GM23338 (cell line): ENCODE data around the gene MIF. TPM values are rescaled to one million over a fixed set of nuclear protein-coding genes. Genes with fewer than 3 reads are reported as not detected.

ENCODE experiments used
- ATAC-seq: fragments of 200-7000 bp; cut with Tn5 transposase; 3 replicates; pipeline ENCODE4 v1.9.1; 2020
- DNase-seq: peaks from one replicate; pipeline ENCODE4 v3.0.0-alpha.2; 2015; ENCODE audit warnings: low spot score
- H2AFZ ChIP-seq: fragments of 200-600 bp; sonication (generic); 2 replicates; pipeline ENCODE4 v1.8.0; 2016; ENCODE audit warnings: antibody characterized with exemption, mild to moderate bottlenecking, moderate library complexity
- H3F3A ChIP-seq: fragments of 200-600 bp; sonication (generic); replicated peaks from 2 replicates; pipeline ENCODE4 v1.8.0; 2017; ENCODE audit warnings: antibody characterized with exemption, mixed run types, low read depth
- H3K27ac ChIP-seq: fragments of 200-600 bp; sonication (generic); 2 replicates; pipeline ENCODE4 v1.6.1; 2016; ENCODE audit warnings: low read depth
- H3K27me3 ChIP-seq: fragments of 200-600 bp; sonication (generic); 2 replicates; pipeline ENCODE4 v1.8.0; 2016; ENCODE audit warnings: mild to moderate bottlenecking, mixed run types, moderate library complexity; ENCODE audit not compliant: insufficient read depth
- H3K36me3 ChIP-seq: fragments of 200-600 bp; sonication (generic); 2 replicates; pipeline ENCODE4 v1.8.0; 2016; ENCODE audit warnings: mild to moderate bottlenecking; ENCODE audit not compliant: insufficient read depth
- H3K4me1 ChIP-seq: fragments of 200-600 bp; sonication (generic); 2 replicates; pipeline ENCODE4 v1.8.0; 2016; ENCODE audit warnings: mild to moderate bottlenecking, moderate library complexity; ENCODE audit not compliant: insufficient read depth
- H3K4me2 ChIP-seq: fragments of 200-600 bp; sonication (generic); 2 replicates; pipeline ENCODE4 v1.7.1; 2017; ENCODE audit warnings: mixed run types
- H3K4me3 ChIP-seq: fragments of 200-600 bp; sonication (generic); 2 replicates; pipeline ENCODE4 v1.6.1; 2016; ENCODE audit warnings: mixed run types
- H3K79me2 ChIP-seq: fragments of 200-600 bp; sonication (generic); replicated peaks from 2 replicates; pipeline ENCODE4 v1.8.0; 2017; ENCODE audit warnings: mild to moderate bottlenecking; ENCODE audit not compliant: insufficient read depth
- H3K9me2 ChIP-seq: fragments of 200-600 bp; sonication (generic); 2 replicates; pipeline ENCODE4 v1.8.0; 2017; ENCODE audit not compliant: insufficient read depth
- H4K20me1 ChIP-seq: fragments of 200-600 bp; sonication (generic); replicated peaks from 2 replicates; pipeline ENCODE4 v1.8.0; 2017; ENCODE audit warnings: mild to moderate bottlenecking; ENCODE audit not compliant: insufficient read depth
- H3K27ac Mint-ChIP-seq: 2 replicates; pipeline ENCODE4 v1.8.0; 2020; ENCODE audit warnings: inconsistent platforms, mild to moderate bottlenecking, moderate library complexity, mixed read lengths
- H3K27me3 Mint-ChIP-seq: 3 replicates; pipeline ENCODE4 v1.8.0; 2022; ENCODE audit warnings: low read depth, mild to moderate bottlenecking, moderate library complexity, mixed read lengths, inconsistent platforms; ENCODE audit not compliant: insufficient read depth, poor library complexity
- H3K36me3 Mint-ChIP-seq: 3 replicates; pipeline ENCODE4 v1.8.0; 2021; ENCODE audit warnings: low read depth, mild to moderate bottlenecking, inconsistent platforms, moderate library complexity, mixed read lengths
- H3K4me1 Mint-ChIP-seq: 3 replicates; pipeline ENCODE4 v1.8.0; 2020; ENCODE audit warnings: mild to moderate bottlenecking, inconsistent platforms, mixed read lengths
- H3K4me3 Mint-ChIP-seq: 3 replicates; pipeline ENCODE4 v1.8.0; 2021; ENCODE audit warnings: moderate library complexity, mild to moderate bottlenecking, inconsistent platforms, mixed read lengths
- H3K9me3 Mint-ChIP-seq: 3 replicates; pipeline ENCODE4 v1.8.0; 2020; ENCODE audit warnings: moderate library complexity, mild to moderate bottlenecking, inconsistent platforms, mixed read lengths
- CREB1 ChIP-seq: fragments of 250-450 bp; sonication (Bioruptor Pico); IDR thresholded peaks from 2 replicates; pipeline ENCODE4 v1.5.0; 2020; ENCODE audit warnings: low read depth, mild to moderate bottlenecking, moderate library complexity
- EZH2phosphoT487 ChIP-seq: fragments of 200-600 bp; sonication (generic); IDR thresholded peaks from one replicate; pipeline ENCODE4 v1.8.1; 2018; ENCODE audit warnings: antibody characterized with exemption; ENCODE audit not compliant: unreplicated experiment
- NANOG ChIP-seq: IDR thresholded peaks from 2 replicates; pipeline ENCODE4 v1.6.1; 2016; ENCODE audit warnings: antibody characterized with exemption, borderline replicate concordance
- POLR2AphosphoS5 ChIP-seq: IDR thresholded peaks from 2 replicates; pipeline ENCODE4 v1.6.1; 2016; ENCODE audit warnings: antibody characterized with exemption, low read depth
- STAT1 ChIP-seq: IDR thresholded peaks from one replicate; pipeline ENCODE4 v1.6.1; 2016; ENCODE audit warnings: antibody characterized with exemption; ENCODE audit not compliant: unreplicated experiment
- polyA plus RNA-seq: library from polyadenylated mRNA; unstranded; fragments of >200 nt; fragmentation: Nextera tagmentation; extraction: Ambion mirVana; gene quantifications from 2 replicates; pipeline ENCODE4 v1.2.1, GENCODE V29; 2016
- total RNA-seq: library from RNA; depleted of rRNA; stranded (reverse); fragments of >200 nt; shearing (Covaris generic); gene quantifications from 2 replicates; pipeline ENCODE4 v1.2.3, GENCODE V29; 2014
- TF ChIP-seq, protein P1 (sequence below): IDR thresholded peaks from 2 replicates; pipeline ENCODE4 v1.6.1; 2016; ENCODE audit warnings: antibody characterized with exemption
- TF ChIP-seq, protein P2 (sequence below): fragments of 250-450 bp; sonication (Bioruptor Pico); IDR thresholded peaks from 2 replicates; pipeline ENCODE4 v1.5.0; 2020; ENCODE audit warnings: mild to moderate bottlenecking, moderate library complexity

MIF gene
- total and polyA plus RNA-seq, 2 experiments from 2014 or later: 800 to 5,205 TPM

DNA sequence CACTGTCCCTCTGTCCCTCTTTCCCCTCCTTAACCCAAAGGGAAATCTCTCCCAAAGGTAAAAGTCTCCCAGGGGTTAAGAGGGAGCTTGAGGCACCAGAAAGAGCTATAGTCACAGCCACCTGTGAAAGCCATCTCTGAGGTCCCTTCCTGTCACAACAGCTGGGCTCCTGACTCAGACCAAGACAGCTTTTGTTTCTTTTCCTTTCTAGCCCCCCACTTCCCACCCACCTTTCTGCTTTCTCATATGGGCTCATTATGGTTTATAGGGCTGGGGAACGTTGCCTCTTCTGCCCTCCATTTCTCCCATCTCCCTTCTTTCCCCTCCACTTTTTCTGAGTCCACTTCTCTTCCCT is 19.1 kb downstream of the MIF start (continued):
- no peak for TF ChIP-seq EZH2phosphoT487

DNA sequence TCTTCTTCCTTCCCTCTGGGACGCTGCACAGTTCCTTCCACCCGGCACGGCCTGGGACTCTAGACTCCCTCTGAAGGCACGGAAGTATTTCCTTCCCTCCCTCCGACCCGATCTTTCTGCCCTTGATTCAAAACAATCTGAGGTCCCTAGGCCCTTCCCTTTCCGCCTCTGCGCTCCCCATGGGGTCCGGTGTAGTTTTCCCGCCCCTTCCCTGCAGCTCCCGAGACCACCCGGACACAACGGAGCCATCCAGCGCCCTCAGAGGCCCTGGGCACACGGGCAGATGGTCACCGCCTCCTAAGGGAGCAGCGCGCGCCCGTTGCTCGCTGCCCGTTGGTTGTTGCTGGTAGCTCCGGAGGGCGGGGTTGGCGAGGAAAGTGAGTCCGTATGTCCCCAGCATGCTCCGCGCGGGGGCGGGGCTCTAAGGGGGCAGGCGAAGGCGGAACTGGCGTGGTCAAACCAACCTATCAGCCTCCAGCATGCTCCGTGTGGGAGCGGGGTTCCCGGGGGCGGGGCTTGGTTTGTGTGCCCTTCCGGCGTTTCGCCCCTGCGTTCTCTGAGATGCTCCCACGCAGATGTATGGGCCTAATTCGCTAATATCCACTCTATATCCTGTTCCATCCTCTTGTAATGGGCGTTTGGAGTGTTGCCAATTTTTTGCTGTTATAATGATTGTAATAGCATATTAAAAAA is 19.6 kb downstream of the MIF start:
- H3K4me1 Mint-ChIP-seq: peaks cover 18% of the 10 kb centered on the region; the same call in 2 of the 3 replicates
- 0 out of 2 replicates have a peak overlapping the region, but pooled peaks have one; percentile 7 for H2AFZ ChIP-seq

More for the DNA sequence above, 19.6 kb downstream of the MIF start:
- Histone ChIP-seq H4K20me1 (no peaks in the 10 kb centered on the region), H3K4me2 (peak overlapping the region; percentile 77), H3F3A (peaks cover 10% of the 10 kb centered on the region; the same call in 1 of the 2 replicates), H3K9me2 (peaks cover 4% of the 10 kb centered on the region; the same call in 1 of the 2 replicates), H3K36me3 (no peaks in the 10 kb centered on the region; the same call in 1 of the 2 replicates), H3K4me1 (peaks cover 16% of the 10 kb centered on the region), H3K4me3 (peak overlapping the region; percentile 53), H3K79me2 (no peaks in the 10 kb centered on the region), H3K27ac (peak overlapping the region; percentile 92), H3K27me3 (no peaks in the 10 kb centered on the region)
- Mint-ChIP-seq H3K9me3 (peaks cover 23% of the 10 kb centered on the region), H3K36me3 (peaks cover 7% of the 10 kb centered on the region; the same call in 2 of the 3 replicates), H3K4me3 (peak overlapping the region; percentile 79), H3K27me3 (peaks cover 8% of the 10 kb centered on the region), H3K27ac (peak overlapping the region; percentile 95)
- ATAC-seq (peak; percentile 98), DNase-seq (peak; percentile 100)
- TF ChIP-seq STAT1: no peak
- TF ChIP-seq CREB1 (CRISPR knock-in tag): 0 out of 2 replicates have a peak, but pooled peaks have one; percentile 7
- TF ChIP-seq, protein P1, sequence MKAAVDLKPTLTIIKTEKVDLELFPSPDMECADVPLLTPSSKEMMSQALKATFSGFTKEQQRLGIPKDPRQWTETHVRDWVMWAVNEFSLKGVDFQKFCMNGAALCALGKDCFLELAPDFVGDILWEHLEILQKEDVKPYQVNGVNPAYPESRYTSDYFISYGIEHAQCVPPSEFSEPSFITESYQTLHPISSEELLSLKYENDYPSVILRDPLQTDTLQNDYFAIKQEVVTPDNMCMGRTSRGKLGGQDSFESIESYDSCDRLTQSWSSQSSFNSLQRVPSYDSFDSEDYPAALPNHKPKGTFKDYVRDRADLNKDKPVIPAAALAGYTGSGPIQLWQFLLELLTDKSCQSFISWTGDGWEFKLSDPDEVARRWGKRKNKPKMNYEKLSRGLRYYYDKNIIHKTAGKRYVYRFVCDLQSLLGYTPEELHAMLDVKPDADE: 0 out of 2 replicates have a peak, but pooled peaks have one; percentile 30
- TF ChIP-seq, protein P2, sequence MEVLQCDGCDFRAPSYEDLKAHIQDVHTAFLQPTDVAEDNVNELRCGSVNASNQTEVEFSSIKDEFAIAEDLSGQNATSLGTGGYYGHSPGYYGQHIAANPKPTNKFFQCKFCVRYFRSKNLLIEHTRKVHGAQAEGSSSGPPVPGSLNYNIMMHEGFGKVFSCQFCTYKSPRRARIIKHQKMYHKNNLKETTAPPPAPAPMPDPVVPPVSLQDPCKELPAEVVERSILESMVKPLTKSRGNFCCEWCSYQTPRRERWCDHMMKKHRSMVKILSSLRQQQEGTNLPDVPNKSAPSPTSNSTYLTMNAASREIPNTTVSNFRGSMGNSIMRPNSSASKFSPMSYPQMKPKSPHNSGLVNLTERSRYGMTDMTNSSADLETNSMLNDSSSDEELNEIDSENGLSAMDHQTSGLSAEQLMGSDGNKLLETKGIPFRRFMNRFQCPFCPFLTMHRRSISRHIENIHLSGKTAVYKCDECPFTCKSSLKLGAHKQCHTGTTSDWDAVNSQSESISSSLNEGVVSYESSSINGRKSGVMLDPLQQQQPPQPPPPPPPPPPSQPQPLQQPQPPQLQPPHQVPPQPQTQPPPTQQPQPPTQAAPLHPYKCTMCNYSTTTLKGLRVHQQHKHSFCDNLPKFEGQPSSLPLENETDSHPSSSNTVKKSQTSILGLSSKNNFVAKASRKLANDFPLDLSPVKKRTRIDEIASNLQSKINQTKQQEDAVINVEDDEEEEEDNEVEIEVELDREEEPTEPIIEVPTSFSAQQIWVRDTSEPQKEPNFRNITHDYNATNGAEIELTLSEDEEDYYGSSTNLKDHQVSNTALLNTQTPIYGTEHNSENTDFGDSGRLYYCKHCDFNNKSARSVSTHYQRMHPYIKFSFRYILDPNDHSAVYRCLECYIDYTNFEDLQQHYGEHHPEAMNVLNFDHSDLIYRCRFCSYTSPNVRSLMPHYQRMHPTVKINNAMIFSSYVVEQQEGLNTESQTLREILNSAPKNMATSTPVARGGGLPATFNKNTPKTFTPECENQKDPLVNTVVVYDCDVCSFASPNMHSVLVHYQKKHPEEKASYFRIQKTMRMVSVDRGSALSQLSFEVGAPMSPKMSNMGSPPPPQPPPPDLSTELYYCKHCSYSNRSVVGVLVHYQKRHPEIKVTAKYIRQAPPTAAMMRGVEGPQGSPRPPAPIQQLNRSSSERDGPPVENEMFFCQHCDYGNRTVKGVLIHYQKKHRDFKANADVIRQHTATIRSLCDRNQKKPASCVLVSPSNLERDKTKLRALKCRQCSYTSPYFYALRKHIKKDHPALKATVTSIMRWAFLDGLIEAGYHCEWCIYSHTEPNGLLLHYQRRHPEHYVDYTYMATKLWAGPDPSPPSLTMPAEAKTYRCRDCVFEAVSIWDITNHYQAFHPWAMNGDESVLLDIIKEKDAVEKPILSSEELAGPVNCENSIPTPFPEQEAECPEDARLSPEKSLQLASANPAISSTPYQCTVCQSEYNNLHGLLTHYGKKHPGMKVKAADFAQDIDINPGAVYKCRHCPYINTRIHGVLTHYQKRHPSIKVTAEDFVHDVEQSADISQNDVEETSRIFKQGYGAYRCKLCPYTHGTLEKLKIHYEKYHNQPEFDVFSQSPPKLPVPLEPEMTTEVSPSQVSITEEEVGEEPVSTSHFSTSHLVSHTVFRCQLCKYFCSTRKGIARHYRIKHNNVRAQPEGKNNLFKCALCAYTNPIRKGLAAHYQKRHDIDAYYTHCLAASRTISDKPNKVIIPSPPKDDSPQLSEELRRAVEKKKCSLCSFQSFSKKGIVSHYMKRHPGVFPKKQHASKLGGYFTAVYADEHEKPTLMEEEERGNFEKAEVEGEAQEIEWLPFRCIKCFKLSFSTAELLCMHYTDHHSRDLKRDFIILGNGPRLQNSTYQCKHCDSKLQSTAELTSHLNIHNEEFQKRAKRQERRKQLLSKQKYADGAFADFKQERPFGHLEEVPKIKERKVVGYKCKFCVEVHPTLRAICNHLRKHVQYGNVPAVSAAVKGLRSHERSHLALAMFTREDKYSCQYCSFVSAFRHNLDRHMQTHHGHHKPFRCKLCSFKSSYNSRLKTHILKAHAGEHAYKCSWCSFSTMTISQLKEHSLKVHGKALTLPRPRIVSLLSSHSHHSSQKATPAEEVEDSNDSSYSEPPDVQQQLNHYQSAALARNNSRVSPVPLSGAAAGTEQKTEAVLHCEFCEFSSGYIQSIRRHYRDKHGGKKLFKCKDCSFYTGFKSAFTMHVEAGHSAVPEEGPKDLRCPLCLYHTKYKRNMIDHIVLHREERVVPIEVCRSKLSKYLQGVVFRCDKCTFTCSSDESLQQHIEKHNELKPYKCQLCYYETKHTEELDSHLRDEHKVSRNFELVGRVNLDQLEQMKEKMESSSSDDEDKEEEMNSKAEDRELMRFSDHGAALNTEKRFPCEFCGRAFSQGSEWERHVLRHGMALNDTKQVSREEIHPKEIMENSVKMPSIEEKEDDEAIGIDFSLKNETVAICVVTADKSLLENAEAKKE (CRISPR knock-in tag): no peak
- TF ChIP-seq NANOG: no peak
- TF ChIP-seq POLR2AphosphoS5: peak; percentile 97
